Natural killer cell treated with Interleukin-12 subunit alpha and Interleukin-12 subunit beta and Interleukin-15 and Interleukin-18, amount 100 ng/mL, for 72 hours (primary cell): ENCODE measurements around the gene INTU. TPM values are rescaled to one million over a fixed set of nuclear protein-coding genes. Genes with fewer than 3 reads are reported as not detected.
A peak's percentile ranks its signal among the peaks of the same experiment; 100 is the strongest.
"Not testable (repeated sequence)": the region's sequence is repeated elsewhere in the genome, so short reads cannot be mapped to it uniquely, and the experiment has no call there.

Experiments
- ATAC-seq, 2 donors: fragments of 150-1000 bp; cut with Tn5 transposase in 1 of 2; sonication (Bioruptor Pico), chemical (Tn5 transposase) in 1 of 2; 2 replicates each; pipeline ENCODE4 v1.10.0; 2021
- DNase-seq: peaks from one replicate; pipeline ENCODE4 v3.0.0; 2022; ENCODE audit warnings: low spot score
- H3K27ac Mint-ChIP-seq, 2 donors: 1 replicate in 1 of 2; 2 replicates in 1 of 2; pipeline ENCODE4 v1.8.0; 2022; ENCODE audit warnings: mixed read lengths in 2 of 2, mild to moderate bottlenecking in 1 of 2, moderate library complexity in 1 of 2
- H3K27me3 Mint-ChIP-seq, 2 donors: 1 replicate in 1 of 2; 2 replicates in 1 of 2; pipeline ENCODE4 v1.8.0; 2022; ENCODE audit warnings: mixed read lengths in 2 of 2
- H3K36me3 Mint-ChIP-seq: one replicate; pipeline ENCODE4 v1.8.0; 2022; ENCODE audit warnings: mixed read lengths
- H3K4me1 Mint-ChIP-seq, 2 donors: 1 replicate in 1 of 2; 2 replicates in 1 of 2; pipeline ENCODE4 v1.8.0; 2022; ENCODE audit warnings: low read depth in 2 of 2, mixed read lengths in 2 of 2, mild to moderate bottlenecking in 1 of 2
- H3K4me3 Mint-ChIP-seq: one replicate; pipeline ENCODE4 v1.8.0; 2022; ENCODE audit warnings: mixed read lengths
- H3K9me3 Mint-ChIP-seq: 2 replicates; pipeline ENCODE4 v1.8.0; 2022; ENCODE audit warnings: mixed read lengths
- total RNA-seq, 2 donors: library from RNA; stranded (reverse); gene quantifications; one replicate each; pipeline ENCODE4 v1.2.3, GENCODE V29; 2022

INTU gene
- total RNA-seq, result under 1 TPM; 0.50 to 0.81 TPM

- Mint-ChIP-seq H3K9me3 (peaks cover 7% of the 10 kb centered on the region), H3K4me3 (peak within 1 kb of the TSS; percentile 86), H3K27ac (no peak within 1 kb of the TSS), H3K27me3 (peaks cover 24 to 42% of the 10 kb centered on the region in 2 donors), H3K36me3 (peaks cover 4% of the 10 kb centered on the region), H3K4me1 (peaks cover 11 to 12% of the 10 kb centered on the region in 2 donors)
- ATAC-seq (peak; percentile 66 to 83), DNase-seq (no peak)
Measured at GRCh38 chr4:127632420-127633403, at the start of gene INTU. TSS of gene INTU (plus strand) at chr4:127632957. CDS start at chr4:127633035, 78 bp downstream.

DNA sequence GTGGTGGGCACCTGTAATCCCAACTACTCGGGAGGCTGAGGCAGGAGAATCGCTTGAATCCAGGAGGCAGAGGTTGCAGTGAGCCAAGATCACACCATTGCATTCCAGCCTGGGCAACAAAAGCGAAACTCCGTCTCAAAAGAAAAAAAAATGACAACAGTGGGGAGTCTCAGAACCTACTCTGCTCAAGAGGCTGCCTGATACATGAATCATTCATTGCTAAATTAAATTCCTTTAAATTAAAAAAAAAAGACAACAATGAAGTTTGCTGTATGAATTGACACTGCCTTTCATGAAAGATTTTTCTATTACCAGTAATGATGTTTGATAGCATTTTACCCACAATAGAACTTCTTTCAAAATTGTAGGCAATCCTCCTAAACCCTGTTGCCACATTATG, 46.3 kb upstream of the INTU start:
- not testable (repeated sequence) for H3K9me3 Mint-ChIP-seq, H3K36me3 Mint-ChIP-seq, H3K4me1 Mint-ChIP-seq, H3K27ac Mint-ChIP-seq, DNase-seq, ATAC-seq, H3K4me3 Mint-ChIP-seq, H3K27me3 Mint-ChIP-seq

DNA sequence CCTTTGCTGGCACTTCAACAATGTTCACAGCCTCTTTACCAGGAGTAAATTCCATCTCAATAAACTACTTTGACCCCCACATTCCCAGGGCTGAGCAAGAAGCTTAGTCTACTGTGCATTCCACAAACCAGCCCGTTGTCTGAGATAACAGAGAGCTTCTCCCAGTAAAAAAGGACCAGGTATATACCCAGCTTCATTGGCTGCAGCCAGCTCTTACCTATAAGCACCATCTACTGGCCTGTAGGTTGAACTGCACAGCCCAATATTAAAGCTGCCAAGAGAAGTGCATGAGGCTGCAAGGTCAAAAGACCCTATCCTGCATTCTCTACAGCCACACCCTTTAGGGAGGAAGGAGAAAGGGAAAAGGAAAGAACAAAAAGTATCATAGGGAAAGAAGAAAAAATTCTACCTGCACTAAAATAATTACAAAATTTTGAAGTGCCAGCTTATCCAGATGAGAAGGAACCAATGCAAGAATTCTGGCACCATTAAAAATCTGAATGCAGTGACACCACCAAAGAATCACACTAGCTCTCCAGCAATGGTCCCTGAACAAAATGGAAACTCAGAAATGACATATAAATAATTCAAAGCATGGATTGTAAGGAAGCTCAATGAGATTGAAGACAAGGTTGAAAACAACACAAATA, 45.7 kb upstream of the INTU start:
- H3K27me3 Mint-ChIP-seq, result no peaks in the 10 kb centered on the region
- no peak overlapping the region for H3K27ac Mint-ChIP-seq
- H3K4me1 Mint-ChIP-seq, result no peaks in the 10 kb centered on the region
- ATAC-seq (no peak), DNase-seq (no peak)
- peaks cover 4% of the 10 kb centered on the region for H3K9me3 Mint-ChIP-seq
- H3K4me3 Mint-ChIP-seq, result no peak overlapping the region
- no peaks in the 10 kb centered on the region for H3K36me3 Mint-ChIP-seq

GRCh38 chr4:127589153-127589552, 43.6 kb upstream of the INTU start:
- H3K36me3 Mint-ChIP-seq, H3K4me1 Mint-ChIP-seq, DNase-seq, H3K9me3 Mint-ChIP-seq, ATAC-seq, H3K27me3 Mint-ChIP-seq, H3K27ac Mint-ChIP-seq, H3K4me3 Mint-ChIP-seq: not testable (repeated sequence)

DNA sequence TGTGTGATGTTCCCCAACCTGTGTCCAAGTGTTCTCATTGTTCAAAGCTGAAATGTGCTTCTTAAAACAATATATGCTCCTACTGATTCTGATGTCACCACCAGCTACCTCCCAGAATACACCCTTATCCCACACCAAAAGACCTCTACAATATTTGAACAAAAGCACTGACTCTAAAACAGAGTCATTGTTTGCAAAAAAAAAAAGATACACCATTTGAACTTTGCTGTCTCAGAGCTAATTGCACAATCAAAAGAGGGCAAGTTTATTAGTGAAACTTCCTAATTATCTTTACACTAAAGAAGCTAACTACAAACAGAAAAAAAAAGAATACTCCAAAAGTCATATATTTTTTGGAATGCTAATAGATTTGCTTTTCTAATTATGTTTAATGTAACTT, 34.1 kb upstream of the INTU start:
- Mint-ChIP-seq H3K36me3 (no peaks in the 10 kb centered on the region), H3K27me3 (no peaks in the 10 kb centered on the region), H3K9me3 (no peaks in the 10 kb centered on the region), H3K27ac (no peak overlapping the region), H3K4me1 (no peaks in the 10 kb centered on the region), H3K4me3 (no peak overlapping the region)
- ATAC-seq, result no peak
- no peak for DNase-seq

DNA sequence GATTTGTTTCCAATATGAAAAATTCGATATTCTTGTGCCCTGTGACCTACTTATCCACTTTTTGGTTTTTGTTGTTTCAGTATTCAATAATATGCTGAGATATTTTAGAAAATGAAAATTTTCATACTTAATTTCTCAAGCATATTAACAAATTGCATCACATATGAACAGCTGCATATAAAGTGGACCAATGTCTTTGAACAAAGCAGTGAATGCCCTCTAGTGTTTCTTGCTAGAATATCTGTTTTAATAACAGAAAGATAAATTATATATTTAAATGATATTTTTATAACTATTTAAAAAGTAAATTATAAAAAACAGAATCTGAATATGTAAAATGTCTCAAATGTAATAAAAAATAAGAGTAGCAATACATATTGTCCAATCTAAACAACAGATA, 31.7 kb upstream of the INTU start:
- ATAC-seq (no peak), DNase-seq (no peak)
- peaks cover 0 to 6% of the 10 kb centered on the region in 2 donors for H3K27me3 Mint-ChIP-seq
- no peak overlapping the region for H3K4me3 Mint-ChIP-seq
- no peak overlapping the region for H3K27ac Mint-ChIP-seq
- no peaks in the 10 kb centered on the region for H3K9me3 Mint-ChIP-seq
- H3K4me1 Mint-ChIP-seq, result no peaks in the 10 kb centered on the region
- H3K36me3 Mint-ChIP-seq, result no peaks in the 10 kb centered on the region

DNA sequence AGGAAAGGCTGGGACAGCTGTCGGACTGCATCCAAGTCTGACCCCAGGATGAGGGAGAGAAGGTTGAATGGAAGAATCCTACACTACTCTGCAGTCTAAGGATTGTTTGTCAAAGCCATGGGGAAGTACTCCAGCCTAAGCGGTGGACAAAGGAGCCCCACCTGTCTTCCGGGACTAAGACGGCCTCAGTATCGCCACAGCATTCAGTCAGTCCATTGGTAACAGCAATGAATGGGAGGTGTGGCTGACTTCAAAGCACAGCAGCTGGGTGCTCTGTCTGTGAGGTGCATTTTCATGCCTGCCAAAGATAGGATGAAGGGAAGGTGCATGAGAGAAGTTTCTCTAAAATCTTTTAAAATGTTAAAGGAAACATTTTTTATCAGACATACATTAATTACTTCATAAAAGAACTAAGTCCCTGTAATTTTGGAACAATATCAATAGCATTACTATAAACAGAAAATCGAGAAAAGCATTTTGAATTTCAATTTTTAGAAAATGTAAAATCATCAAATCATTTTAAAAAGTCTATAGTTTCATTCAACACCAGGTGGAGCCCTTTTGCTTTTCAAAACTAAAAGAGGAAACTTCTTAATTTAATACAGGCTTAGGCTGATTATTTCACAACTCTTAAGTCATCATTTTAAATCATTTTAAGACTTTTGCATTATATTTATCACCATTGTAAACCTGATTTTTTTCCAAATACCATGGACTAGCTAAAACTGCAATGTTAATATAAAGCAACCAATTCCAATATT, 27.6 kb upstream of the INTU start:
- Mint-ChIP-seq H3K27me3 (peaks cover 0 to 10% of the 10 kb centered on the region in 2 donors), H3K4me1 (no peaks in the 10 kb centered on the region), H3K36me3 (no peaks in the 10 kb centered on the region), H3K4me3 (no peak overlapping the region), H3K9me3 (no peaks in the 10 kb centered on the region), H3K27ac (no peak overlapping the region)
- ATAC-seq (no peak), DNase-seq (no peak)

DNA sequence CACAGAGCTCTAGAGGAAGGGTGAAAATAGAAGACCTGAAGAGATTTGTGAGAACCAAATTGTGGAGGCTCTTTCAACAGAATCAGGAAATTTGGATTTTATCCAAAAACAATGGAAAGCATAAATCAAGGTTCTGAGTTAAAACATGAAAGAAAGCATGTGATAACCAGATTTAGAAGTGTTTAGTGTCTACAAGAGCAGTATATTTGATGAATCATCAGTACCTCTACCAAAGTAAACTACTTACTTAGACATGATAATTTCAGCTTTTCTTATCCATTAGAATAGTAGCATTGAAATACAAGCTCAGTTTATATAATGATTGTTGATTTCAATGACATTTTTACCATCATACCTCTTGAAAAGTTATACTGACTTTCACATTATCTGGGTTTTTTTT, 25.9 kb upstream of the INTU start:
- Mint-ChIP-seq H3K9me3 (no peaks in the 10 kb centered on the region), H3K27ac (no peak overlapping the region), H3K4me3 (no peak overlapping the region), H3K4me1 (no peaks in the 10 kb centered on the region), H3K27me3 (peaks cover 0 to 10% of the 10 kb centered on the region in 2 donors), H3K36me3 (no peaks in the 10 kb centered on the region)
- no peak for ATAC-seq
- no peak for DNase-seq

DNA sequence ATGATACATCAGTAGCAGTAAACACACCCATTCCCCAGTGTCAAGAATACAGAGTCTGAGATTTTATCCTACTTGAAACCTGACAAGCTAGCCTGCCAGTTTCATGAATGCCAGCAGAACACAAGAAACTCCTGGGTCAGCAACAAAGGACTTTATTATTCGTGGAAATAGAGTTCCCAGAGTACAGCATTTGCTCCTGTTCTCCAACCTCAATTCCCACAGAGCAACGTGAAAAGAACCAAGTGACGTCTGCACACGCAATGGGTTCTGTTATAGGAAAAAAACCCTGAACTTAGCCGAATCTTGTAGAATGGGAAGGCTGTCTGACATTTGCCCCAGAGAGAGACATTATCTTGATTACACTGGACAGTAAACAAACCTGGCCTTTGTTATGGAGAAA, 23.3 kb upstream of the INTU start:
- ATAC-seq (no peak), DNase-seq (no peak)
- H3K27ac Mint-ChIP-seq, result no peak overlapping the region
- no peaks in the 10 kb centered on the region for H3K4me1 Mint-ChIP-seq
- no peaks in the 10 kb centered on the region for H3K36me3 Mint-ChIP-seq
- H3K9me3 Mint-ChIP-seq, result no peaks in the 10 kb centered on the region
- peaks cover 0 to 10% of the 10 kb centered on the region in 2 donors for H3K27me3 Mint-ChIP-seq
- no peak overlapping the region for H3K4me3 Mint-ChIP-seq

- Mint-ChIP-seq H3K4me3 (no peak overlapping the region), H3K9me3 (no peaks in the 10 kb centered on the region), H3K4me1 (no peaks in the 10 kb centered on the region), H3K27ac (no peak overlapping the region), H3K36me3 (no peaks in the 10 kb centered on the region), H3K27me3 (peaks cover 0 to 4% of the 10 kb centered on the region in 2 donors)
- ATAC-seq, result no peak
- no peak for DNase-seq
Measured at GRCh38 chr4:127610488-127610887, 22.3 kb upstream of the INTU start.

DNA sequence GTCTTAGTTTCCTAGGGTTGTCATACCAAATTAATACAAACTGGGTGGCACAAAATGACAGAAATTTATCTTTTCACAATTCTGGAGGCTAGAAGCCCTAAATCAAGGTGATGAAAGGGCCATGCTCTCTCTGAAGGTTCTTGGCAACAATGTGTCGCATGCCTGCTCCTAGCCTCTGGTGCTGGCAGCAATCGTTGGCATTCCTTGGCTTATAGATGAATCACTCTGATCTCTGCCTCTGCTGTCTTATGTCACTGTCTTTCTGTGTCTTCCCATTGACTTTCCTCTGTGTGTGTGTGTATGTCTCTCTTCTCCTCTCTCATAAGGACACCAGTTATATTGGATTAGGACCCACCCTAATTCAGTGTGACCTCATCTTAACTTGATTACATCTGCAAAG, 15.9 kb upstream of the INTU start:
- Mint-ChIP-seq H3K27me3 (peaks cover 19 to 30% of the 10 kb centered on the region in 2 donors), H3K27ac (no peak overlapping the region), H3K36me3 (no peaks in the 10 kb centered on the region), H3K4me1 (no peaks in the 10 kb centered on the region), H3K4me3 (no peak overlapping the region), H3K9me3 (peaks cover 15% of the 10 kb centered on the region)
- ATAC-seq (no peak), DNase-seq (no peak)

DNA sequence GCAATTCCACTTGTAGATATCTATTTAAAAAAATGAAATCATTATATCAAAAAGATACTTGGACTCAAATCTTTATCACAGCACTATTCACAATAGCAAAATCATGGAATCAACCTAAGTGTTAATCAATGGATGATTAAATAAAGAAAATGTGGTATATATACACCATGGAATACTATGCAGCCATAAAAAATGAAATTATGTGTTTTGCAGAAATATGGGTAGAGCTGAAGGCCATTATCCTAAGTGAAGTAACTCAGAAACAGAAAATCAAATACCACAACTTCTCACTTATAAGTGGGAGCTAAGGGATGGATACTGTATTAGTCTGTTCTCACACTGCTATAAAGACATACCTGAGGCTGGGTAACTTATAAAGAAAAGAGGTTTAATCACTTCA, 14.3 kb upstream of the INTU start:
- Mint-ChIP-seq H3K9me3 (peaks cover 15% of the 10 kb centered on the region), H3K4me3 (no peak overlapping the region), H3K27ac (no peak overlapping the region), H3K4me1 (no peaks in the 10 kb centered on the region), H3K27me3 (peaks cover 27 to 38% of the 10 kb centered on the region in 2 donors), H3K36me3 (no peaks in the 10 kb centered on the region)
- ATAC-seq (no peak), DNase-seq (no peak)

DNA sequence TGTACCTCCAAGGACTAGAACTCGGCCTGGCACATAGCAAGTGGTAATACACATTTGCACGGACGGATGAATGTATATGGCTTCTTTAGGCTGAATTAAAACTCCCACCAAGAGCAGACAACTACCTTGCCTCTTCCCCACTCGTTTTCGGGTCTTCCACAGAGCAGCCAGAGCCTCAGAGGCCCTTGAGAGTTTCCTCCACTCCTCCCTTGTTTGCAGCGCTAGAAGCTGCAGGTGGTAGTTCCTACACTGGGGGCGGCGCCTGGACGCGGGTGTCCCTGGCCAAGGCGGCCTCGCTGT, 10.2 kb upstream of the INTU start:
- no peak overlapping the region for H3K4me3 Mint-ChIP-seq
- H3K27ac Mint-ChIP-seq, result no peak overlapping the region
- DNase-seq (no peak), ATAC-seq (peak in 1 of 2 donors; percentile 9)
- no peaks in the 10 kb centered on the region for H3K36me3 Mint-ChIP-seq
- H3K9me3 Mint-ChIP-seq, result peaks cover 8% of the 10 kb centered on the region
- no peaks in the 10 kb centered on the region for H3K4me1 Mint-ChIP-seq
- peaks cover 35 to 39% of the 10 kb centered on the region in 2 donors for H3K27me3 Mint-ChIP-seq
